B cell (primary cell): Measurements from ENCODE around the gene RBM38. TPM values are rescaled to one million over a fixed set of nuclear protein-coding genes. Genes with fewer than 3 reads are reported as not detected.

Experiments
- ATAC-seq: fragments of 200-7000 bp; cut with Tn5 transposase; one replicate; pipeline ENCODE4 v1.10.0; 2021; ENCODE audit warnings: low read depth, mild to moderate bottlenecking, moderate number of reproducible peaks, moderate library complexity
- CTCF ChIA-PET: fragments of 350-600 bp; sonication (Branson Sonifier 250); formaldehyde crosslinking; loops from one replicate; lab custom pipeline; 2021; ENCODE audit warnings: antibody characterized with exemption, inconsistent platforms; lab: Charles Lee
- POLR2A ChIA-PET: fragments of 350-600 bp; sonication (Branson Sonifier 250); formaldehyde crosslinking; loops from one replicate; lab custom pipeline; 2021; ENCODE audit warnings: antibody characterized with exemption; lab: Charles Lee
- DNase-seq: peaks from one replicate; pipeline ENCODE4 v3.0.0; 2013
- H2AFZ ChIP-seq: 2 replicates; pipeline ENCODE4 v1.6.1; 2012; ENCODE audit warnings: mild to moderate bottlenecking, low read depth, low read length; ENCODE audit not compliant: insufficient read depth, poor library complexity, severe bottlenecking
- H3K27ac ChIP-seq, 2 donors: 1 replicate in 1 of 2; 2 replicates in 1 of 2; pipeline ENCODE4 v1.5.1; 2012 to 2013; ENCODE audit warnings: low read length in 2 of 2, mild to moderate bottlenecking in 2 of 2, moderate library complexity in 1 of 2
- H3K27me3 ChIP-seq, 4 experiments: fragments of 200-600 bp in 1 of 4; sonication (generic) in 1 of 4; replicated peaks in 1 of 4; 1 replicate in 2 of 4; 2 replicates in 2 of 4; pipeline versions ENCODE4 v1.6.1 to v1.7.0; 2013 to 2016; ENCODE audit warnings: low read length in 3 of 4, mild to moderate bottlenecking in 2 of 4, mixed read lengths in 1 of 4, moderate library complexity in 1 of 4; ENCODE audit not compliant: insufficient read depth in 4 of 4, control insufficient read depth in 3 of 4; ENCODE audit errors: control extremely low read depth in 1 of 4
- H3K36me3 ChIP-seq, 2 experiments: replicated peaks in 1 of 2; 1 replicate in 1 of 2; 2 replicates in 1 of 2; pipeline versions ENCODE4 v1.6.1 to v1.7.1; 2013; ENCODE audit warnings: low read length in 1 of 2; ENCODE audit not compliant: insufficient read depth in 2 of 2, control insufficient read depth in 1 of 2; ENCODE audit errors: control extremely low read depth in 1 of 2, extremely low read depth in 1 of 2
- H3K4me1 ChIP-seq, 2 donors: fragments of 200-600 bp in 1 of 2; sonication (generic) in 1 of 2; 1 replicate in 1 of 2; 2 replicates in 1 of 2; pipeline versions ENCODE4 v1.5.1 to v1.6.1; 2013 to 2017; ENCODE audit warnings: low read length in 2 of 2; ENCODE audit not compliant: control insufficient read depth in 2 of 2, insufficient read depth in 2 of 2
- H3K4me2 ChIP-seq: replicated peaks from 2 replicates; pipeline ENCODE3; 2012; ENCODE audit warnings: mild to moderate bottlenecking, low read depth, low read length; ENCODE audit not compliant: poor library complexity, severe bottlenecking
- H3K4me3 ChIP-seq, 5 experiments: fragments of 200-600 bp in 1 of 5; sonication (generic) in 1 of 5; 1 replicate in 3 of 5; 2 replicates in 2 of 5; pipeline versions ENCODE4 v1.5.1 to v1.7.0; 2011 to 2016; ENCODE audit warnings: low read length in 4 of 5, mild to moderate bottlenecking in 4 of 5, low read depth in 2 of 5, control low read depth in 1 of 5, moderate library complexity in 1 of 5; ENCODE audit not compliant: insufficient read depth in 1 of 5; ENCODE audit errors: control extremely low read depth in 1 of 5, extremely low read depth in 1 of 5
- H3K79me2 ChIP-seq: fragments of 200-600 bp; sonication (generic); one replicate; pipeline ENCODE4 v1.6.0; 2016; ENCODE audit warnings: low read length; ENCODE audit not compliant: control insufficient read depth, insufficient read depth
- H3K9ac ChIP-seq: fragments of 200-600 bp; sonication (generic); 2 replicates; pipeline ENCODE4 v1.6.1; 2017; ENCODE audit warnings: mild to moderate bottlenecking, low read length, moderate library complexity
- H3K9me3 ChIP-seq, 3 donors: one replicate each; pipeline versions ENCODE4 v1.6.1 to v1.7.1; 2013; ENCODE audit warnings: low read length in 2 of 3; ENCODE audit not compliant: control insufficient read depth in 2 of 3, insufficient read depth in 1 of 3; ENCODE audit errors: control extremely low read depth in 1 of 3
- H4K20me1 ChIP-seq: 2 replicates; pipeline ENCODE4 v1.6.0; 2012; ENCODE audit warnings: mild to moderate bottlenecking, low read length; ENCODE audit not compliant: insufficient read depth, control insufficient read depth, poor library complexity, severe bottlenecking
- H3K27ac Mint-ChIP-seq: one replicate; pipeline ENCODE4 v1.8.0; 2021; ENCODE audit warnings: mixed read lengths
- H3K27me3 Mint-ChIP-seq: one replicate; pipeline ENCODE4 v1.8.0; 2021; ENCODE audit warnings: mixed read lengths
- H3K4me1 Mint-ChIP-seq: one replicate; pipeline ENCODE4 v1.8.0; 2021; ENCODE audit warnings: mixed read lengths
- H3K4me3 Mint-ChIP-seq: one replicate; pipeline ENCODE4 v1.8.0; 2021; ENCODE audit warnings: mixed read lengths
- H3K9me3 Mint-ChIP-seq: one replicate; pipeline ENCODE4 v1.8.0; 2022; ENCODE audit warnings: mixed read lengths; ENCODE audit not compliant: insufficient read depth
- EZH2 ChIP-seq: IDR thresholded peaks from 2 replicates; pipeline ENCODE4 v1.6.1; 2012; ENCODE audit warnings: borderline replicate concordance, low read depth, mild to moderate bottlenecking, moderate library complexity, low read length; ENCODE audit not compliant: insufficient read depth, poor library complexity, severe bottlenecking
- WGBS: methylation state at CpG from one replicate; pipeline ENCODE4 v1.1.5; 2013; ENCODE audit warnings: missing lambda C conversion rate; ENCODE audit not compliant: insufficient coverage; 5-methylcytosine and 5-hydroxymethylcytosine counted together
- intact Hi-C: fragments of 100-400 bp; cut with micrococcal nuclease; formaldehyde crosslinking; loops from one replicate; pipeline ENCODE4 v1.10.0; 2022
- polyA plus RNA-seq: library from polyadenylated mRNA; depleted of rRNA; stranded (reverse); fragments of >200 nt; gene quantifications from 2 replicates; pipeline ENCODE4 v1.2.3, GENCODE V29; 2012
- total RNA-seq, 2 donors: library from RNA; stranded (reverse); fragments of 120-200 nt in 1 of 2; gene quantifications; 1 replicate in 1 of 2; 2 replicates in 1 of 2; pipeline versions ENCODE4 v1.2.3 to v1.2.4, GENCODE V29; 2013 to 2022
- TF ChIP-seq, protein P1 (sequence below): fragments of 200-600 bp; IDR thresholded peaks from one replicate; pipeline ENCODE4 v1.8.0; 2022; ENCODE audit warnings: antibody characterized with exemption, mild to moderate bottlenecking

Gene RBM38
- total and polyA plus RNA-seq, 2 donors (not counting 1 experiment from before 2014, with no cell fraction given), result 198 to 225 TPM

DNA sequence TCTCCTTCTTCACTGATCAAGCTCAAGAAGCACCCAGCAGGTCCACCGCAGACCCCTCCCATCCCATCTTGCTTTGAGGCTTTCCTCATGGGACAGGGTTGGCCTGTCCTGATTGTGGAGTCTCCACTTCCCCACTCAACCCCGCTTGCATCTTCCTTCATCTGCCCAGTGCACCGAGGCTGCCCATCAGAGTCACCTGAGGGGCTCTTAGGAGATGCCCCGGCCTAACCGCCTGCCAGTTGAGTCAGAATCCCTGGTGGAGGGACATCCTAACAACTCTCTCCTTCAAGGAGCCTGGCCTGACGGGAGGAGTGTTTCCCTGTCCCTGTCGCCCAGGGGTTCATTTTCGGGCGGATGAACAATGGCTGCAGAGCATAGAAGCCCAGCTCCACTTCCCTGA lies 46.1 kb downstream of the RBM38 start:
- Histone ChIP-seq H3K9ac (no peak overlapping the region), H4K20me1 (no peaks in the 10 kb centered on the region), H3K4me2 (no peak overlapping the region), H3K36me3 (no peaks in the 10 kb centered on the region), H3K4me1 (peaks cover 41 to 44% of the 10 kb centered on the region in 2 donors), H3K79me2 (no peaks in the 10 kb centered on the region), H3K27ac (no peak overlapping the region), H2AFZ (no peak overlapping the region), H3K4me3 (no peak overlapping the region), H3K9me3 (peaks cover 0 to 30% (median 0%) of the 10 kb centered on the region in 3 donors), H3K27me3 (no peaks in the 10 kb centered on the region)
- WGBS, result 81% methylated on average over 9 of the region's 9 CpGs
- TF ChIP-seq, protein P1, sequence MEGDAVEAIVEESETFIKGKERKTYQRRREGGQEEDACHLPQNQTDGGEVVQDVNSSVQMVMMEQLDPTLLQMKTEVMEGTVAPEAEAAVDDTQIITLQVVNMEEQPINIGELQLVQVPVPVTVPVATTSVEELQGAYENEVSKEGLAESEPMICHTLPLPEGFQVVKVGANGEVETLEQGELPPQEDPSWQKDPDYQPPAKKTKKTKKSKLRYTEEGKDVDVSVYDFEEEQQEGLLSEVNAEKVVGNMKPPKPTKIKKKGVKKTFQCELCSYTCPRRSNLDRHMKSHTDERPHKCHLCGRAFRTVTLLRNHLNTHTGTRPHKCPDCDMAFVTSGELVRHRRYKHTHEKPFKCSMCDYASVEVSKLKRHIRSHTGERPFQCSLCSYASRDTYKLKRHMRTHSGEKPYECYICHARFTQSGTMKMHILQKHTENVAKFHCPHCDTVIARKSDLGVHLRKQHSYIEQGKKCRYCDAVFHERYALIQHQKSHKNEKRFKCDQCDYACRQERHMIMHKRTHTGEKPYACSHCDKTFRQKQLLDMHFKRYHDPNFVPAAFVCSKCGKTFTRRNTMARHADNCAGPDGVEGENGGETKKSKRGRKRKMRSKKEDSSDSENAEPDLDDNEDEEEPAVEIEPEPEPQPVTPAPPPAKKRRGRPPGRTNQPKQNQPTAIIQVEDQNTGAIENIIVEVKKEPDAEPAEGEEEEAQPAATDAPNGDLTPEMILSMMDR, result no peak
- TF ChIP-seq EZH2, result no peak
- H3K4me1 Mint-ChIP-seq, result peaks cover 53% of the 10 kb centered on the region
- ChIA-PET CTCF (interaction anchor here (1.4 to 5.1 kb wide), 3 partner anchors 10 to 39 kb away, joined by 3 to 23 read pairs (median 6); no protein-coding TSS in a partner anchor), POLR2A (no interaction called here)
- ATAC-seq (no peak), DNase-seq (no peak)
- H3K4me3 Mint-ChIP-seq, result no peak overlapping the region
- H3K27ac Mint-ChIP-seq, result peak overlapping the region; percentile 46
- no peaks in the 10 kb centered on the region for H3K9me3 Mint-ChIP-seq
- H3K27me3 Mint-ChIP-seq, result no peaks in the 10 kb centered on the region
- intact Hi-C loops, result loop anchor here (10.0 kb wide), 1 partner anchor 52 kb away; no protein-coding TSS in a partner anchor

DNA sequence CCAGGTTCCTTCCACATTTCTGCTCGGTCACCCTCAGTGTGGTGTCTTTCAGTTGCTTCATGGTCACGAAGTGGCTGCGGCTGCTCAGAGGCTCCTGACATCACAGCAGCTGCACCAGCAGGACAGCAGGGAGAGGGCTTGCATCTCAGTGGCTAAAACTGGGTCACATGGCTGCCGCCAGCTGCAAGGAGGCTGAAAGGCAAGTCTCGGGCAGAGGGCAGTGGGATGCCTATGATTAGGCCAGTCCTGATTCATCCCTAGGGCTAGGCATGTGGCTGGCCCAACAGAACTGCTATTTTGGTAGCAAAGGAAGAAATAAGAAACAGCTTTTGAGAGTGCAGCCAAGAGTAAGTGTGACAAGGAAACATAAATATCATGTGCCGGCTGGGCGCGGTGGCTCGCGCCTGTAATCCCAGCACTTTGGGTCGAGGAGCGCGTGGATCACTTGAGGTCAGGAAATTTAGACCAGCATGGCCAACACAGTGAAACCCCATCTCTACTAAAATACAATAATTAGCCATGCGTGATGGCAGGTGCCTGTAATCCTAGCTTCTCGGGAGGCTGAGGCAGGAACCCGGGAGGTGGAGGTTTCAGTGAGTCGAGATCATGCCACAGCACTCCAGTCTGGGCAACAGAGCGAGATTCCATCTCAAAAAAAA lies 46.6 kb downstream of the RBM38 start:
- Histone ChIP-seq H3K27ac (no peak overlapping the region), H3K4me1 (peaks cover 36 to 39% of the 10 kb centered on the region in 2 donors), H3K4me2 (no peak overlapping the region), H3K4me3 (no peak overlapping the region), H2AFZ (no peak overlapping the region), H4K20me1 (no peaks in the 10 kb centered on the region), H3K9me3 (peaks cover 0 to 30% (median 0%) of the 10 kb centered on the region in 3 donors), H3K27me3 (no peaks in the 10 kb centered on the region), H3K36me3 (no peaks in the 10 kb centered on the region), H3K79me2 (no peaks in the 10 kb centered on the region), H3K9ac (no peak overlapping the region)
- WGBS, result 84% methylated on average over 13 of the region's 18 CpGs
- CTCF ChIA-PET, result interaction anchor here (1.3 to 5.1 kb wide), 4 partner anchors 11 to 58 kb away, joined by 3 to 23 read pairs (median 6); no protein-coding TSS in a partner anchor
- Mint-ChIP-seq H3K4me3 (no peak overlapping the region), H3K4me1 (peaks cover 48% of the 10 kb centered on the region), H3K9me3 (no peaks in the 10 kb centered on the region), H3K27me3 (no peaks in the 10 kb centered on the region), H3K27ac (peak overlapping the region; percentile 50)
- POLR2A ChIA-PET, result interaction anchor here (1.0 kb wide), 1 partner anchor 39 kb away, joined by 4 read pairs; no protein-coding TSS in a partner anchor
- DNase-seq, result no peak
- ATAC-seq, result no peak
- intact Hi-C loops, result loop anchor here (10.0 kb wide), 1 partner anchor 53 kb away; no protein-coding TSS in a partner anchor
- TF ChIP-seq EZH2, result no peak
- TF ChIP-seq, protein P1, result no peak
